Measurements from ENCODE around the gene USF3.
"Not testable (repeated sequence)": the region's sequence is repeated elsewhere in the genome, so short reads cannot be mapped to it uniquely, and the experiment has no call there.

USF3 gene

GRCh38 chr3:113654310-113654709, 42.1 kb downstream of the USF3 start:
- no peak for FAIRE-seq

DNA sequence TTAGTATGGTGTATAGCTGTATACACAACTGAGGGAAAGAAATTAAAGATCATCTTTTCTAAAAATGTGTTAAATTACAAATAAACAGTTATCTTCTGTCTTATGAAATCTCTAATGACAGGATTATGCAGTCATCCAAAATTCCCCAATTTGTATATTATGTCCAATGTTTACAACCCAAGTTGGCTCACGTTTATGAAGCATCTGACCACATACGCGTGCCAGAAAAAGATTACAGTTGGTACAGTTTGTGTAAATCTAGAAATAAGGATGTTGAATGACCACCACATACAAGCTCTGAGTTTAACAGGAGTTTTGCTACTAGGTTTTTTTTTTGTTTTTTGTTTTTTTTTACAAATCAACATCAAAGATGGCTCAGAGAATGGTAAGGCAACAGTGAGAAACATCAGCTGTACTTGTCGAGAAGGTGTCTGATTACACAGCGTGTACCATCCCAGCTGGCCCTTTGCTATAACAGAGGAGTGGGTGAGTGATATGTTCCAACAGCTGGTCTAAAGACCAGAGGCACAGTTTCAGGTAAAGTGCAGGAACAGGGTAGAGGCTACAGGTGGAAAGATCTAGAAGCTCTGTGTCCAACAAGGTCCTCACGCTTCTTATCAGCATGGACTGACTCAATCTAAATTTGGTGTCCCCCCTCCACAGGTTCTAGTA, 47.1 kb downstream of the USF3 start:
- FAIRE-seq = no peak

GRCh38 chr3:113648524-113648923, 47.9 kb downstream of the USF3 start:
- no peak for FAIRE-seq

DNA sequence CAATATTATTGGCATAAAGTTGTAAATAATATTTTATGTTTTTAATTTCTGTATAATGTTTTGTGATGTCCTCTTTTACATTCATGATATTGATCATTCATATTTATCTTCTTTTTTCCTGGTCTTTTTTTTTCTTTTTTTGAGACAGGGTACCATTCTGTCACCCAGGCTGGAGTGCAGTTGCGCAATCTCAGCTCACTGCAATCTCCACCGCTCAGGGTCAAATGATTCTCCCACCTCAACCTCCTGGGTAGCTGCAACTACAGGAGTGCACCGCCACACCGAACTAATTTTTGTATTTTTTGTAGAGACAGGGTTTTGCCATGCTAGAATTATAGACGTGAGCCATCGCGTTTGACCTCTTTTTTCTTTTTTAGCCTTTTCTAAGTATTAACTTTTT, 52.9 kb downstream of the USF3 start:
- FAIRE-seq = no peak

DNA sequence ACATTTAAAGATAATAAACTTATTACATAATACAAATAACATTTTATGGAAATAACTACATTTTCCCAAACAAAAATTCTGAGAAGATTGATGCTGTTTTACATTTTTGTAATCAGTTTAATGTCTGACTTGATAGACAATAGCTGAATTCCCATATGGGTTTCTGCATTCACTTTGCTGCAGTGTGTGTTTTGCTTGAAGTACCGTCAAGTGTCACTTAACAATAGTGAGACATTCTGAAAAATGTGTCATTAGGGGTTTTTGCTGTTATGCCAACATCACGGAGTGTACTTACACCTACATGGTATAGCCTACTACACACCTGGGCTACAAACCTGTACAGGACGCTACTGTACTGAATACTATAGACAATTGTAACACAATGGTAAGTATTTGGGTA, 57.5 kb downstream of the USF3 start:
- no peak for FAIRE-seq

DNA sequence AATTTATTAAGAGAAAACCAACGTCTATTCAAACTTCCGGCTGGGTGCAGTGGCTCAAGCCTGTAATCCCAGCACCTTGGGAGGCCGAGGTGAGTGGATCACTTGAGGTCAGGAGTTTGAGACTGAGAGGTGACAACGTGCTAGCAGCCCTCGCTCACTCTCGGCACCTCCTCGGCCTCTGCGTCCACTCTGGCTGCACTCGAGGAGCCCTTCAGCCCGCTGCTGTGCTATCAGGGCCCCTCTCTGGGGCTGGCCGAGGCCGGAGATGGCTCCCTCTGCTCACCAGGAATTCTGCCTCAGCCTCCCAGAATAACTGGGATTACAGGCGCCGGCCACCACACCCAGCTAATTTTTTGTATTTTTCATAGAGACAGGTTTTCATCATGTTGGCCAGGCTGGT, 58.7 kb downstream of the USF3 start:
- no peak for FAIRE-seq

- FAIRE-seq = not testable (repeated sequence)
Observed at GRCh38 chr3:113636034-113636433, 60.4 kb downstream of the USF3 start.

DNA sequence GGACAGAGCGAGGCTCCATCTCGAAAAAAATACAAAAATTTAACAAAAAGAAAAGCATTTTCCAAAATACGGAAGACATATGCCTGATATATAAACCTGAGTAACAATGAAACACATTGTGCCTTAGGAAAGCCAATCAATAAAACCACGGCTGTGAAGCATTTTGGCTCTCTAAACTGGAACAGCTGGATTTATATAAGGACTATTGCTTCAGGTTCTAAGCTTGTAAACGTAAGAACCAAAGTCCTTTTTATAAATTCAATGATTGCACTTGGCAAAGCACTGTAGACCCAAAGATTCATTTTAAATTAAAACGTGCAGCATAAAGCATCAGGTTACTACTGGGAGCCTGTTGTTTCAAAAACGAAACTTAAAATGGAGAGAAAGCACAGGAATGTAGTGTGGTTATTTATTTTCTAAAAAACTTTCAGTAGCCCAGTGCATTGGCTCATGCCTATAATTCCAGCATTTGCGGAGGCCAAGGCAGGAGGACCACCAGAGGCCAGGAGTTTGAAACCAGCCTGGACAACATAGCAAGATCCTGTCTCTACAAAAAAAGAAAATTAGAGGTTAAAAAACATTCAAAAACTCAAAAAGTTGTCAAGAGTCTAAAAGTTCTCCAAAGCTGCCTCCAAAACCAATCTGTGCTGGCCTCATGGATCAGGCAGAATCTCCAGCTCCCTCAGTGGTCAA, 61.5 kb downstream of the USF3 start:
- FAIRE-seq = no peak

DNA sequence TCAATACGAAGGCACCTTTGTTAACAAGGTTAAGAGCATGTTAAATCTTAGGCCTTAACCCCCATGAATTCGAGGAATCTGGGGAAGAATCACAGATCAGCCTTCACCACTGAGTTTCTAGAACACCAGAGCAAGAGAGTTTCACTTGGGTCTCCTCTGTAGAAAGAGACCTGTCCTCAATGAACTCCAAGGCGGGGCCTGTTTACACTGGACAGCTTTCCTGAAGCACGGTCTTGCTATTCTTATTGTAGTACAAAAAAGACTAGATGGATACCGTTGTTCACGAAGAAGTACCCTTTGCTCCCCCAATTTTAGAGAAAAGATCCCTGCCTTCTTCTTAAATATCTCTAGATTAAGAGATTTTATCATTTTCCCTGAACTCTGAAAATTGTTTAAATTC, 64.9 kb downstream of the USF3 start:
- no peak for FAIRE-seq

- FAIRE-seq = no peak
Observed at GRCh38 chr3:113630956-113631542, 65.4 kb downstream of the USF3 start.

- FAIRE-seq = no peak
Observed at GRCh38 chr3:113629584-113630421, 66.6 kb downstream of the USF3 start.

DNA sequence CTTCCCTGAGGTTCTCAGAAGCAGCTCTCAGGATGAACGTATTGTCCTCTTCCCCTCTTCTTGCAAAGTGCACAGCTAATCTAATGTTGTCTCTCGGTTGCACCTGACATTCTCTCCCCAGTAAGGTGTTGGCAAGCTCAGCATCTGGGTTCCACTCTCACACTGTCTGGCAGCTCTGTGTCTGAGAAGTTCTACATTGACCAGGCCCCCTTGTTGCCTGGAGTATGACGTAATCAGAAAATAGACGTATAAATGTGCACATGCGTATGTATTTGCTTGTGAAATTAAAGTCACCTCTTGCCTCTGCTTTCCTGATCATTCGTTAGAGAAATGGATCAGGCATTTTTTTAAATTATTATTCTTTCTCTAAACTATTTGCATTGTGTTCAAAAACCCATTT, 67.7 kb downstream of the USF3 start:
- no peak for FAIRE-seq

GRCh38 chr3:113628316-113628715, 68.1 kb downstream of the USF3 start:
- no peak for FAIRE-seq

- no peak for FAIRE-seq
Observed at GRCh38 chr3:113626503-113627371, 69.7 kb downstream of the USF3 start.

GRCh38 chr3:113625834-113626233, 70.6 kb downstream of the USF3 start:
- FAIRE-seq = no peak

DNA sequence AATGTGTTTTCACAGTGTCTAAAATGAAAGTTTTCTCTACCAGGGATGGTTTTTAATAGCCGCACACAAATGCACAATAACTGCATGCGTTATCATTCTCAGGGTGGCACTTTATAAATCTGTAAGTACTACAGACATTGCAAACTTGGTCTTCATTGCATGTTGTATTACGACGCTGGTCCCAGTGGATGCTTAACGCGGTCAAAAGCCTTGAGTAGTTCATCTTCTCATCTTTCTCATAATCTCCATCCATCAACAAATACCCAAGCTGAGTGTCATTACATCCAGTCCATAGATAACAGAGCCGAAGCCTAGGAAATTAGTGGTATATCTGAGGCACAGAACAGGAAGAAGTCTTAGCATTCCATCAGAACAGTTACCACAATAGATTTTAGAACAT, 72.6 kb downstream of the USF3 start:
- FAIRE-seq = no peak

DNA sequence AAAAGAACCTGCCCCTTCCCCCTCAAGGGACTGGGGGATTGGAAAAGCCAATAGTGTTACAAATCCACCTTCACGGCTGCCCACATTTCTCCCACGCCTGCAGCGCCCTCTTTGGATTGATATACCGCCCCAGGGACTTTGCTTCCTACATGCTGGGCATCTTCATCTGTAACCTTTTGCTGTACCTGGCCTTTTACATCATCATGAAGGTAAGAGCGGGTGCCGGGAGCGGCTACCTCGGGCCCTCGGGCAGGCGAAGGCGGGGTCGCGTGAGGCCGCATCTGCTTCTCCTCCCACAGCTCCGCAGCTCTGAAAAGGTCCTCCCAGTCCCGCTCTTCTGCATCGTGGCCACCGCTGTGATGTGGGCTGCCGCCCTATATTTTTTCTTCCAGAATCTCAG, 73.1 kb downstream of the USF3 start:
- FAIRE-seq = no peak

- no peak for FAIRE-seq
Observed at GRCh38 chr3:113620091-113620490, 76.4 kb downstream of the USF3 start.

DNA sequence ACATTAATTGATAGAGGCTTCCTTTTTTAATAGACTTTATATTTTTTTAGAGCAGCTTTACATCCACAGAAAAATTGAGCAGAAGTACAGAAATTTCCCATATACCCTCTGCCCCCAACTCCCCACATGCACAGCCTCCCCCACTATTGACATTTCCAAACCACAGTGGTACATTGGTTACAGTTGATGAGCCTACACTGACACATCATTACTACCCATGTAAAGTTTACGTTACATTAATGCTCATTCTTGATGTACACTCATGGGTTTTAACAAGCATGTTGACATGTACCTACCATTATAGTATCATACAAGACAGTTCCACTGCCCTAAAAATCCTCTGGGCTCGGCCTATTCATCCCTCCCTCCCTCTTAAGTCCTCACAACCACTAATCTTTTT, 78.7 kb downstream of the USF3 start:
- no peak for FAIRE-seq

GRCh38 chr3:113615976-113616375, 80.5 kb downstream of the USF3 start:
- no peak for FAIRE-seq

- FAIRE-seq = no peak
Observed at GRCh38 chr3:113614402-113614801, 82.0 kb downstream of the USF3 start.

- no peak for FAIRE-seq
Observed at GRCh38 chr3:113607219-113607596, 89.2 kb downstream of the USF3 start.

Data from colon (tissue), 2 donors.